Stimulated activated CD4-positive, alpha-beta T cell treated with anti-CD3 and anti-CD28 coated beads, Interleukin-15, amount 100 ng/mL, for 24 hours (primary cell): ENCODE measurements around the gene CNOT6.

Experiments
- DNase-seq: peaks from one replicate; pipeline ENCODE4 v3.0.0-alpha.2; 2020

Gene CNOT6

GRCh38 chr5:180602481-180603075, 108.4 kb downstream of the CNOT6 start:
- no peak for DNase-seq

DNA sequence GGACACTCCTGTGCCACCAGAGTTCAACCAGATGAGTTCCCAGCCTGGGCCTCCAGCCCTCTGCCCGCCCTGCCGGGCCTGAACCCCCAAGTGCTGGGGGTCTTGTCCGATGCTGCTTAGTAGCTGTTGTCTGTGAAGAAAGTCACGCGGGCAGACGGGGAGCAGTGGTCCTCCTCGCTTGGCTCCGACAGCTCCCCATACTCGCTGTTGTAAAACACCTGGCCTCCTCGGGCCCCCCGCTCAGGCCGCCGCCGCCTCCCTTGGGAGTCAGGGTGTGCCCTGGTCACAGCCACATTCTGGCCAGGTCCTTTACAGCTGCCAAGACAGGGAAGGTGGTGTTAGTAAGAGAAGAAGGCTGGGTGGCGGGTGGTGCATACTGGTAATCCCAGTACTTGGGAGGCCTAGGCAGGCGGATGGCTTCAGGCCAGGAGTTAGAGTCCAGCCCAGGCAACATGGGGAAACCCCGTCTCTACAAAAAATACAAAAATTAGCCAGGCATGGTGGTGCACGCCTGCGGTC, 109.0 kb downstream of the CNOT6 start:
- DNase-seq = no peak

DNA sequence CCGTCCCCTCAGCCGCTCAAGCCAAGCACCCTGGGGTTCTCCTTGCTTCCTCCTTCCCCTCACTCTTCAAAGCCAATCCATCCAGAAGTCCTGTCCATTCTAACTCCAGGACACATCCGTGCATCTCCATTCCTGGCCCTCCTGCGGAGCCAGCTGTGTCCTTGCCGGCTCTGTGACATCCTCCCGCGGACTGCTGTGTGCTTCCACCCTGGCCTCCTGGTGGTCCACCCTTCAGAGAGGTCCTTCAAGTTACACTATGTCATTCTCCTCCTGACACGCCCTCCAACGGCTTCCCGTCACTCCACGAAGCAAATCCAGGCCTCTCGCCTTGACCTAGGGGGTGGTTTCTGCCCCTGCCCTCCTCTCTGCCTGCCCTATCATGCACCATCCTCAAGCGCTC, 110.1 kb downstream of the CNOT6 start:
- DNase-seq = no peak

DNA sequence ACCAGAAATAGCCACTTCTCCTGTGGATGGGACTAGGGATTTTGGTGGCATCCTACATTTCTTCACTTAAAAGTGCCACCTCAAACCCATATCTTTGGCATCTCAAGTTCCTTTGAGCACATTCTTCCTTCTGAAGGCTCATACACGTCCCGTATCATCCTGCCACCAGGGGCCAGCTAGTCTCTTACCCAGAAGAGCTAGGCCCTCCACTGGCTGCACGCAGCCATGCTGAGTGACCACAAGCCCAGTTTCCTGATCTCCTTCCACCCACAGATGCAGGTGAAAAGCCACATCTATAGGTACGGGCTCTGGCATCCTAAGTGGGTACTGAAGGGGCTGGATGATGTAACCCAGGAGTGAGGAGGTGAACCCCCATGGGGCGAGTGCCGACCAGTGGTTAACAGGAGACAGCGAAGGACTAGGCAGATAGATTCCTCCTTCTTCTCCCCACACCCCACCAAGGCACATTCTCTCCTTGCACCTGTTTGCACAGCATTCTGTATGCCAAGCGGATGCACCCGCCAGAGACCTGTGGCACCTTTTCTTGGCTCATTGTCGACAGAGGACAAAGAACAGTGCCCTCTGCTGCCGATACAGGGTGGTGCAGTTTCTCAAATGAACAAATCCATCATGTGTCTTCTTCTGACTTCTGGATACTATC, 111.5 kb downstream of the CNOT6 start:
- peak; percentile 79 for DNase-seq

DNA sequence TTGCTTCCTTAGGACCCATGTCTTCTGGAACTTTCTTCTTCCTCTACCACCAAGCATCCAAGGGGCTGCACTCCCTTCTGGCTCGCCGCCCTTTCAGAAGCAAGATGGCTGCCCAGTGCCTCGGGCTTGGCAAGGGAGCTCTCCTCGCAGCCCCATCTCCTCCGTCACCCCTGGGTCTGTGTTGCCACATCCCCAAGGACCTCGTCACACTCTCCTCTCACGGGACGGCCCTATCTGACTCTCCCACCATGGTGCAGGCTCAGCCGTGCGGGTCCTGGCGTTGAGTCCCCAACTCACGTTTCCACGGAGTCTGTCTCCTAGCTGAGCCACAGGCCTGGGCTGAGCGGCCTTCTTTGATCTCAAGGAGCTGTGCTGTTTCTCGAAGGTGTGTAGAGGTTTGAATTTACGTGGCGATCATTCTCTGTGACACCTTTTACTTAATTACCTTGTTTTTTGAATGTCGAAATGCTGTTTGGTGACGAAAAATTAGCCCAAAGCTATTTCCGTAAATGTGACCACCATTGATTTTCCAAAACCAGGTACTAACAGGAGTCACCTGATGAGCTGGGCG, 112.1 kb downstream of the CNOT6 start:
- DNase-seq = no peak

DNA sequence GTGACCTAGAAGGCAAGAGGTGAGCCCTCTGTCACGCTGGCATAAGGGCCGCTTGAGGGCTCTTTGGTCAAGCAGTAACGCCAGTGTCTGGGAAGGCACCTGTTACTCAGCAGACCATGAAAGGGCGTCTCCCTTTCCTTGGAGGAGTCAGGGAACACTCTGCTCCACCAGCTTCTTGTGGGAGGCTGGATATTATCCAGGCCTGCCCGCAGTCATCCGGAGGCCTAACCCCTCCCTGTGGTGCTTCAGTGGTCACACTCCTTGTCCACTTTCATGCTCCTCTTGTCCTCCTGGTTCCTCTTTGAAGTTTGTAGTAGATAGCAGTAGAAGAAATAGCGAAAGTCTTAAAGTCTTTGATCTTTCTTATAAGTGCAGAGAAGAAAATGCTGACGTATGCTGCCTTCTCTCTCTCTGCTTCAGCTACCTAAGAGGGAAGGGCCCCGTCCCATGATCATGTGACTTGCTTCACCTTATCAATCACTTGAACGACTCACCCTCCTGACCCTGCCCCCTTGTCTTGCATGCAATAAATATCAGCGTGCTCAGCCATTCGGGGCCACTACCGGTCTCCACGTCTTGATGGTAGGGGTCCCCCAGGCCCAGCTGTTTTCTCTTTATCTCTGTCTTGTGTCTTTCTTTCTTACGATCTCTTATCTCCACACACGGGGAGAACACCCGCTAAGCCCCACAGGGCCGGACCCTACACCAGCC, 113.8 kb downstream of the CNOT6 start:
- no peak for DNase-seq

DNA sequence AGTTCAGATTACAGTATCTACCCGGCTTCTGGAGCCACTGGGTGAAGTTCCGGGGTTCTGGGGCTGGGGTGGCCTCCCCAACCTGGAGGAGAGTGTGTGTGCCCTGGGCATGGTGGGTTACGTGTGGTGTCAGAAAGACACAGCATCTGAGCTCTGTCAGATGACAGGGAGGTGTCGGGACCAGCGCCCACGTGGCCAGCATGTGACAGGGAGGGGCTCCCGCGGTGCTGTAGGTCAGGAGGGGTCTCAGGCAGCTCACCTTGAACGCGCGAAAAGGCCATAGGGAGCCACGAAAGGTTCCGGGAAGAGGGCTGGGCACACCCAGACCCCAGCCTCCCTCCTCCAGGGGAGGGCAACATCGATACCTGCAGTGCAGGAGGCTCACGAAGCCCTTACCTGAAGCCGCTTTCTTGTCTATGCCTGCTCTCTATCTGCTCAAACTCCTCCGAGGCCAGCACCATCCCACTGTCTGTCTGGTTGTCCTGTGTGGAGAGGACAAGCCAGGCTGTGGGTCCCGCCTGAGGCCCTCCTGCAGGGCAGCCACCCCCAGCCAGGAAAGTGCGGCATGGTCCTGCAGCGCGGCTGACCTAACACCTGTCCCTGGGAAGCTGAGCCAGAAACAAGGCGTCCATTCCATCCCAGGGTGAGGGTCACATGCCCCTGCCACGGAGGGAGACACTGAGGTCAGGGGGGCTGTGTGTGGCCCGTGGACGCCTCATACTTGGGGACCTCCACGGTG, 114.6 kb downstream of the CNOT6 start:
- no peak for DNase-seq

GRCh38 chr5:180609386-180609785, 115.2 kb downstream of the CNOT6 start:
- no peak for DNase-seq

DNA sequence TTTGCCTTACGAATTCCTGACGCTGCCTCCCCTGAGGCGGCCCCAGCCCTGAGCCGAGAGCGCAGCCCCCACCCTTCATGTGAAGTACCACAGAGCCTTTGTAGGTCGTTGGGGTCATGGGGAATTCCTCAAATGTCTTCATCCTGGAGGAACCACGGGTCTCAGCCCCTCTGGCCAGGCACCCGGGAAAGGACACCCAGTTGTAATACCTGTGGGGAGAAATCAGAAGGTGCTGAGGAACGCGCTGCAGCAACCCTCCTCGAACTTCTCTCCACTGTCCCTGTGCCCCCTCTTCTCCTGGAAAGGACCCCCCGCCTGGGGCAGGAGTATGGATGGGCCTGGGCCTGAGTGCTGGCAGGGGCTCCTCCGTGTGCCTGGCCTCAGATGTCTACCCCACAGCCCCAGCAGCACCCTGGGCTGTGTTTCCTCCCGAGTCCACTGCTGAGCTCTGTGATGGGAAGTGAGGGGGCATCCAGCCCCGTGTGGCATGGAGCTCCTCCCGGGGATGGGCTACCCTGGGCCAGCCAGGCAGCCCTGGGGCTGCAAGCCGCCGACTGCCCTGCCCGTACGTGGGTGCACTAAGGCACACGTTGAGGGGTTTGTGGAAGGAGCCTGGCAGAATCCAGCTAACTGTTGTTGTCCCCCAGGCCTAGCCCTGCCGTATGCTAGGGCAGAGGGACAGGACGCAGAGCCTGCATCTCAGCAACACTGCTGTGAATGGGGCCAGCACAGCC, 115.8 kb downstream of the CNOT6 start:
- no peak for DNase-seq

GRCh38 chr5:180611140-180611850, 117.1 kb downstream of the CNOT6 start:
- DNase-seq = no peak

DNA sequence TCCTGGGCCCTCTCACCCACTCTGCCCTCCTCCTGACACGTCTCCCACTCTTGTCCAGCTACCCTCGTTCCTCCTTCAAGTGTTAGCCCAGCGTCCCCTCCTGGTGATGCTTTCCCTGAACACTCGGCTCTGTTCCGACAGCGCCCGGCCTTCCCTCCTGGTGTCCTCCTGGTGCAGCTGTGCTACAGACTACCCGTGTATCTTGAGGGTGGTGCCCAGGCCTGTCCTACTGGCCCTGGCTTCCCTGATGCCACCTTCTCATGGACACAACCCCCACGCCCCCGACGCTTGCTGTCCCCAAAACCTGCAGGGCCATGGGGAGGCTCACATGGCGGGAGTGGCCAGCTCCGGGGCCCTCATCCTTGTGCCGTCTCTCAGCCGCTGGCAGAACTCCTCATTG, 118.5 kb downstream of the CNOT6 start:
- no peak for DNase-seq

- no peak for DNase-seq
Measured at GRCh38 chr5:180613188-180613813, 119.1 kb downstream of the CNOT6 start.

DNA sequence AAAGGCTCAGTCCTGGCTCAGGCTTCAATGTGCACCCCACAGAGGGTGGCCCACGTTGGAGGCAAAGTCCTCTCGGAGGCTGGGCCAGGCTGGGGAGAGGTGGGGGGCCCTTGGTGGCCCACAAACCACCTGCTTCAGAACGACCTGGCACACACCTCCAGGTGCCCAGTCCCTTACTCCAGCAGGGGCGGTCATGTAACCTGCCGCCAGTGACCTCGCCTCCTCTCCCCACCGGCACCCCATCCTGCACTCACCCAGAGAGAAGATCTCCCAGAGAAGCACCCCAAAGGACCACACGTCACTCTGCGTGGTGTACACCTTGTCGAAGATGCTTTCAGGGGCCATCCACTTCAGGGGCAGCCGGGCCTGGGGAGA, 119.6 kb downstream of the CNOT6 start:
- no peak for DNase-seq

DNA sequence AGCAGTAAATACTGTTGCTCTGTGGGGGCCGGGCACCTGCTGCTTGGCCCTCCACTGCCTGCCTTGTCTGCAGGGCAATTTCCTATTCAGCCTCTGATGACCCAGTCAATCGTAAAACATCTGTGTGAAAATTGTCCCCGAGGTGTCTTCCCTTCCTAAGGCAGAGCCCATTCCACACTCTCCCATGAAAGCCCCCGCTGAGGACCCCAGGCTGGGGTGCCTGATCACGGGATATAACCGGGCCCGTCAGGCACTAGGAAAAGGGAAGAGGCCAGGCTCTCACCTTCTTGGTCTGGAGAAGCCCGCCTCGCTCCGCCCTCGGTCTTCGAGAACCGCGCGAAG, 124.3 kb downstream of the CNOT6 start:
- no peak for DNase-seq

- DNase-seq = peak; percentile 69
Measured at GRCh38 chr5:180618829-180619562, 124.8 kb downstream of the CNOT6 start.

DNA sequence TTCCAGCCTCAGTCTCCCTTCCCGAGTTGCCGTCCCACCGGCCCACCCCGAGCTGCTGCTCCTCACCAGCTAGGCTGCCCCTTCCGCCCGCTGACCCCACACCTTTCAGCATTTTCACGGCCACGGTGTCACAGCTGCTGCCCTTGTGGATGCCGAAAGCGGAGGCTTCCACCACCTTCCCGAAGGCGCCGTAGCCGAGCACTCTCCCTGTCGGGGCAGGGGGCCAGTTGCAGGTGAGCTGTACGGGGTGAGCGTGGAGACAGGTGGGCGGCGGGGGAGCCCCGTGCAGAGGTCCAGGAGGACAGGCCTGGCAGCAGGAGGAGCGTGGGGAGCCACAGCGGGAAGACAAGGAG, 125.4 kb downstream of the CNOT6 start:
- no peak for DNase-seq

DNA sequence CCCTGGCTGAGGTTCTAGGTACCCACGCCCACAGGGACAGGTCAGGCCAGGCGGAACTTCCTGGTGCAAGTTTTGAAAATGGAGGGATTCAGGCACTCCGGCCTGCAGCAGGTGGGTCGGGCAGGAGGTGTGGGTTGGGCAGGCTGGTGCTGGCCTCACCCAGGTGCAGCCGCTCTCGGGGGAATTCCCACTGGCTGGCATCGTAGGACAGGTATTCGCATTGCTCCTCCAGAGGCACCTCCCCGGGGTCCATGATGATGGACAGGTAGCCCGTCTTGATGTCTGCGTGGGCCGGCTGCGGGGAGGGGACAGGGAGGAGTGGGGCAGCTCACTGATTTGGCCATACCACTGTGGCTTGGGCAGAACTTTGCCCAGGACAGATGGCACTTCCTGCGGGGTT, 125.8 kb downstream of the CNOT6 start:
- DNase-seq = no peak

- no peak for DNase-seq
Measured at GRCh38 chr5:180621311-180621710, 127.1 kb downstream of the CNOT6 start.

GRCh38 chr5:180622910-180623309, 128.7 kb downstream of the CNOT6 start:
- no peak for DNase-seq

DNA sequence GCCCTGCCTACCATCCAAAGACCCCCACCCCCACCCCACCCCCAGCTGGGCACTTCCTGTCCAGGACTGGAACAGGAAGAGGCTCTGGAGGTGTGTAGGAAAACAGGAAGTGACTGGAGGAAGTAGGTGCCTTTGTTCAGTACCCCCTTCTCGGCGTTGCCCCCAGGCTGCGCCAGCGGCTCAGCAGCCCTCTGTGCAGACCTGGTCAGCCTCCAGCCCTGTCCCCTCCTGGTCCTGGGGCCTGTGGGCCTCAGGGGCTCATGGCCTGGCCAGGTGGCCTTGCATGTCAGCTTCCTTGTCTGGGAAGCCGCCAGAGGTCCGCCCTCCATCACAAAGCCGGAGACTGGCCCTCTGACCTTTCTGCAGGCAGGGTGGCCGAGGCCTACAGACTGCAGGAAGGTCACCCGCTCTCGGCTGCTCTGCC, 129.2 kb downstream of the CNOT6 start:
- no peak for DNase-seq

- DNase-seq = no peak
Measured at GRCh38 chr5:180623844-180624243, 129.7 kb downstream of the CNOT6 start.
